Urinary bladder (tissue), 4 donors: ENCODE data around the gene ZNF189. TPM values are rescaled to one million over a fixed set of nuclear protein-coding genes. Genes with fewer than 3 reads are reported as not detected.
"Not testable (repeated sequence)": the region's sequence is repeated elsewhere in the genome, so short reads cannot be mapped to it uniquely, and the experiment has no call there.

Experiments used
- DNase-seq: peaks from one replicate; pipeline ENCODE4 v3.0.0-alpha.2; 2015; ENCODE audit errors: extremely low spot score
- H3K27ac ChIP-seq: one replicate; pipeline ENCODE4 v1.5.1; 2013; ENCODE audit warnings: low read depth, mild to moderate bottlenecking, moderate library complexity
- H3K36me3 ChIP-seq: one replicate; pipeline ENCODE4 v1.6.1; 2013; ENCODE audit warnings: mild to moderate bottlenecking, moderate library complexity; ENCODE audit not compliant: insufficient read depth
- H3K4me1 ChIP-seq: one replicate; pipeline ENCODE4 v1.6.1; 2013; ENCODE audit warnings: mild to moderate bottlenecking, moderate library complexity; ENCODE audit not compliant: insufficient read depth
- H3K4me3 ChIP-seq: one replicate; pipeline ENCODE4 v1.5.1; 2013; ENCODE audit warnings: low read depth, low read length
- WGBS: extraction: QIAGEN DNeasy Blood & Tissue Kit; methylation state at CpG from one replicate; pipeline ENCODE4 v1.1.7; 2013; 5-methylcytosine and 5-hydroxymethylcytosine counted together
- polyA plus RNA-seq: library from polyadenylated mRNA; stranded (reverse); fragments of 200-250 nt; gene quantifications from one replicate; pipeline ENCODE4 v1.2.3, GENCODE V29; 2013
- total RNA-seq: library from RNA; depleted of rRNA; stranded (reverse); fragments of >200 nt; gene quantifications from one replicate; pipeline ENCODE4 v1.2.3, GENCODE V29; 2014
- donor health status: healthy with polysubstance abuse.
- donor health status: healthy.

ZNF189 gene
- total and polyA plus RNA-seq, 2 donors = 9.6 to 48.3 TPM

DNA sequence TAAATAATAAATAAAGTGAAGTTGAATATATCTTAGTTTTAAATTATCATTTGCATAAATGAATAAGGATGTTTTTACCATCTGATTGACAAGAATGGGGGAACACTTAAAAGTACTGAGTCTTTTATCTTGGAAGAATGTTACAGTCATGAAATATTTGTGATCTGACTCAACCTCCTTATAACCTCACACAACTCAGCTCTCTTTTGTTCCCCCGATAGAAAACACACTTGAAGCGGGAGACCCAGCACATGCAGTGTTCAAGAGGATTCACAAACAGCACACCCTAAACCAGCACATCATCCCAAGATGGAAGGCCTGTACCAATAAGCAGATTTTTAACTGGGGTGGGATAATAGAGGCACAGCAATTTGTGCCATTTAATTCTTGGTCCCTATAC, 29.4 kb upstream of the ZNF189 start:
- no peak overlapping the region for H3K4me3 ChIP-seq
- H3K4me1 ChIP-seq = no peaks in the 10 kb centered on the region
- DNase-seq = no peak
- WGBS = 74% methylated on average over 2 of the region's 2 CpGs
- H3K27ac ChIP-seq = no peak overlapping the region
- H3K36me3 ChIP-seq = no peaks in the 10 kb centered on the region

DNA sequence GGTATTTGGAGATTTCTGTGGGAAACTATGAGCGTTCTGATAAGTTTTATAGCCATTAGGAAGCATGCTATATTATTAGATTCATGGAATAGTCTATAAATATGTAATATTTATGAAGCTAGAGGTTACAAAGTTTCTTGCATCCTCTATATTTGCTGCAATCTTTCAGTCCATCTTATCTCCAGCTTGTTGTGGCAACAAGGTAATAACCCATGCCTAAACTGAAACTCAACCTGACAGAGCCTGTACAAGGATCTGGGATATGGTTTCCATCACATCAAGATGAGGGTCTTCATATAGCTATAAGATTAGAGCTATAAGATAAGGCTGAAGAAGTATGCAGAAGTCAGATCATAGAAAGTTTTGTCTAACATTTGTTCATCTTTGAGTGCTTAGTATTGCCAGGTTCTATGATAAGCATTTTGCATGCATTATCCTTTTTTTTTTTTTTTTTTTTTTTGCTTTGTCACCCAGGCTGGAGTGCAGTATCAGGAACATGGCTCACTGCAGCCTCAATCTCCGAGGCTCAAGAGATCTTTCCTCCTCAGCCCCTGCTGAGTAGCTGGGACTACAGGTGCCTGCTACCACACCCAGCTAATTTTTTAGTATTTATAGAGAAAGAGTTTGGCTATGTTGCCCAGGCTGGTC, 28.6 kb upstream of the ZNF189 start:
- H3K4me3 ChIP-seq = no peak overlapping the region
- no peaks in the 10 kb centered on the region for H3K4me1 ChIP-seq
- 55% methylated on average over 2 of the region's 2 CpGs for WGBS
- DNase-seq = no peak
- no peak overlapping the region for H3K27ac ChIP-seq
- H3K36me3 ChIP-seq = no peaks in the 10 kb centered on the region

- H3K4me3 ChIP-seq = no peak overlapping the region
- 96% methylated on average over 3 of the region's 3 CpGs for WGBS
- no peaks in the 10 kb centered on the region for H3K4me1 ChIP-seq
- no peaks in the 10 kb centered on the region for H3K36me3 ChIP-seq
- H3K27ac ChIP-seq = no peak overlapping the region
- DNase-seq = no peak
Observed at GRCh38 chr9:101371813-101372212, 26.8 kb upstream of the ZNF189 start.

GRCh38 chr9:101372327-101373118, 26.1 kb upstream of the ZNF189 start:
- Histone ChIP-seq H3K4me3 (no peak overlapping the region), H3K4me1 (no peaks in the 10 kb centered on the region), H3K36me3 (no peaks in the 10 kb centered on the region), H3K27ac (no peak overlapping the region)
- 62% methylated on average over 2 of the region's 2 CpGs for WGBS
- no peak for DNase-seq

DNA sequence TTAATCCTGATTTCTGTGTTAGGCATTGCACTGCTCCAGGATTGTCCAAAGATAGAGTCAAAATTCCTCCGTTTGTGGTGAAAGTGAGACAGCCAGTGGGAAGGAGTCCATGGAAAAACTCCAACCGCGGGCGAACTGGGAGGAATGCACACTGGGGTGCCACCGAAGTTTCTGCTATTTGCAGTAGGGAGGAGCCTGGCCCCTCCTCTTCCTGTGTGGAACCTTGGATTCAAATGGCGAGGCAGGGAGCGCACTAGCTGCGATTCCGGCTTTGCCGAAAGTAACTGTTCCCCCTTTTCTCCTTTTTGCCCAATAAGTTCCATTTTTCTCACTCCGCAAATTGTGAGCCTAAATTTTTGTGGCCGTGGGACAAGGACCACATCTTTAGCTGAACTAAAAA, 23.1 kb upstream of the ZNF189 start:
- H3K36me3 ChIP-seq = no peaks in the 10 kb centered on the region
- H3K4me3 ChIP-seq = no peak overlapping the region
- WGBS = 93% methylated on average over 12 of the region's 12 CpGs
- no peaks in the 10 kb centered on the region for H3K4me1 ChIP-seq
- no peak for DNase-seq
- H3K27ac ChIP-seq = no peak overlapping the region

GRCh38 chr9:101376111-101376848, 22.4 kb upstream of the ZNF189 start:
- no peak overlapping the region for H3K4me3 ChIP-seq
- WGBS = 72% methylated on average over 6 of the region's 6 CpGs
- H3K36me3 ChIP-seq = no peaks in the 10 kb centered on the region
- no peaks in the 10 kb centered on the region for H3K4me1 ChIP-seq
- no peak overlapping the region for H3K27ac ChIP-seq
- DNase-seq = no peak

- Histone ChIP-seq H3K4me3 (no peak overlapping the region), H3K36me3 (no peaks in the 10 kb centered on the region), H3K27ac (no peak overlapping the region), H3K4me1 (no peaks in the 10 kb centered on the region)
- no peak for DNase-seq
Observed at GRCh38 chr9:101380295-101380694, 18.4 kb upstream of the ZNF189 start.

DNA sequence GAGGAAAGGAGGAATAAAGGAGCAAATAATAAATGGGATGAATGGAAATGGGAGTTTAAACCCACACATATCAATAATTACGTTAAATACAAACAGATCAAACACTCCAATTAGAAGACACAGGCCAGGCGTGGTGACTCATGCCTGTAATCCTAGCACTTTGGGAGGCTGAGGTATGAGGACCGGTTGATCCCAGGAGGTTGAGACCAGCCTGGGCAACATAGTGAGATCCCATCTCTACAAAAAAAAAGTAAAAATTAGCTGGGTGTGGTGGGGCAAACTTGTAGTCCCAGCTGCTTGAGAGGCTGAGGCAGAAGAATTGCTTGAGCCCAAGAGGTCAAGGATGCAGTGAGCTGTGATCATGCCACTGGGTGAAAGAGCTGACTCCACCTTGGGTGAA, 17.5 kb upstream of the ZNF189 start:
- 90% methylated on average over 3 of the region's 3 CpGs for WGBS
- H3K27ac ChIP-seq = no peak overlapping the region
- no peak overlapping the region for H3K4me3 ChIP-seq
- H3K36me3 ChIP-seq = no peaks in the 10 kb centered on the region
- no peak for DNase-seq
- H3K4me1 ChIP-seq = no peaks in the 10 kb centered on the region

GRCh38 chr9:101381833-101382342, 16.8 kb upstream of the ZNF189 start:
- 93% methylated on average over 2 of the region's 2 CpGs for WGBS
- Histone ChIP-seq H3K36me3 (no peaks in the 10 kb centered on the region), H3K4me3 (no peak overlapping the region), H3K4me1 (no peaks in the 10 kb centered on the region), H3K27ac (no peak overlapping the region)
- DNase-seq = no peak

DNA sequence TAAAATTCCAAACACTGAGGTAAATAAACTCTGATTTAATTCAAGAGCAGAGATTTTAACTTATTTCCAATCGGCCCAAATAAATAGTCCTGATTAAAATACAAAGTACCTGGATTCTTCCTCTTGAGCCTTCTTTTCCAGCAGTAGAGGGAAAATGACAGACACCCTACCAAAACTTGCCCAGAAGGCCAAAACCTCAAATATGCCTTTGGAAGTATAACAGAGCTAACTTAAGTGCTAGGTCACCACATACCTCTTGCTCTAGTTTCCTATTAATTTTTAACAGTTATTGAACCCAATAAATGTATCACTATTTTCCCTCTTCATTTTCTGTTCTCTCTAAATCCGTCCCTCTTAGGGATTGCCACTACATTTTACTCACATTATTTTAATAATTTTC, 15.3 kb upstream of the ZNF189 start:
- no peak overlapping the region for H3K27ac ChIP-seq
- no peaks in the 10 kb centered on the region for H3K4me1 ChIP-seq
- 88% methylated on average over 2 of the region's 2 CpGs for WGBS
- H3K36me3 ChIP-seq = no peaks in the 10 kb centered on the region
- H3K4me3 ChIP-seq = no peak overlapping the region
- DNase-seq = no peak

DNA sequence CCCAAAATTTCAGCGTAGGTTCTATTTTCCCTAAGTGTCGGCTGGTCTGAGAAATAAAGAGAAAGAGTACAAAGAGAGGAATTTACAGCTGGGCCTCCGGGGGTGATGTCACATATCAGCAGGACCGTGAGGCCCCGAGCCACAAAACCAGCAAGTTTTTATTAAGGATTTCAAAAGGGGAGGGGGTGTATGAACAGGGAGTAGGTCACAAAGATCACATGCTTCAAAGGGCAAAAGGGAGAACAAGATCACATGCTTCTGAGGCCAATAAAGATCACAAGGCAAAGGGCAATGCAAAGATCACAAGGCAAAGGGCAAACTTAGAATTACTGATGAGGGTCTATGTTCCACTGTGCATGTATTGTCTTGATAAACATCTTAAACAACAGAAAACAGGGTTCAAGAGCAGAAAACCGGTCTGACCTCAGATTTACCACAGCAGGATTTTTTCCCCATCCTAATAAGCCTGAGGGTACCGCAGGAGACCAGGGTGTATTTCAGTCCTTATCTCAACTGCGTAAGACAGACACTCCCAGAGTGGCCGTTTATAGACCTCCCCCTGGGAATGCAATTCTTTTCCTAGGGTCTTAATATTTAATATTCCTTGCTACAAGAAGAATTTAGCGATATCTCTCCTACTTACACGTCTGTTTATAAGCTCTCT, 13.6 kb upstream of the ZNF189 start, which contains the start of gene BAAT:
TSS of gene BAAT (minus strand) at position 134 of the 664 bp plus-strand sequence. CDS start 13,602 bp downstream, outside the sequence.
- 88% methylated on average over 11 of the region's 11 CpGs for WGBS
- DNase-seq, H3K4me3 ChIP-seq: not testable (repeated sequence)

DNA sequence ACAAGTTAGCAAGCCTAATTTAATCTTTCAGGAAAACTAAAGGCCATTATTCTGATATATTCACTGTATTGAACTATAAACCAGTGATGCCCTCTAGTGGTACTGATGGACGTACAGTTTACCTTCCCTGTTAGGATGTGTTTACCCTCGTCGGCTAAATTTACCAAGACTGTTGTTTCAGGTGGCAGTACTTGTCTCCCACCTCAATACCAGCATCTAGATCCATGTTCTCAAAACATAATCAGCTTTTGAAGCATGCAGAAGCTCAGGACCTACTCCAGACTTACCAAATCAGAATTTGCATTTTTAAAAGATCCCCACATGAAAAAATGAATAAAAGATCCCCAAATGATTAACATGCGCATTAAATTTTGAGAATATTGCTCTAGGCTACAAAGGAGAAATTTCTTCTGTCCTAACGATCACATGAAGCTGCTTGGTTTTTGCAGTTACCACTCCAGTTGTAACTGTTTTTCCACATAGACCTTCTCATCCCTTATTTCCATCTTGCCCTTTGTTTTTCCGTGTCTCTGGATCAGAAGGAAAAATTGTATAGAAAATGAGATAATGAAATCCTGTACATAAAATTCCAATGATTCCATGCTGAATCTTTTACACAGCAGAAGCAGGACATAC, 10.7 kb upstream of the ZNF189 start:
- Histone ChIP-seq H3K36me3 (peaks cover 4% of the 10 kb centered on the region), H3K4me3 (no peak overlapping the region), H3K27ac (no peak overlapping the region), H3K4me1 (no peaks in the 10 kb centered on the region)
- WGBS = 59% methylated on average over 6 of the region's 6 CpGs
- no peak for DNase-seq

More for the DNA sequence above, 13.6 kb upstream of the ZNF189 start, which contains the start of gene BAAT:
- H3K27ac ChIP-seq, H3K4me1 ChIP-seq, H3K36me3 ChIP-seq: not testable (repeated sequence)

DNA sequence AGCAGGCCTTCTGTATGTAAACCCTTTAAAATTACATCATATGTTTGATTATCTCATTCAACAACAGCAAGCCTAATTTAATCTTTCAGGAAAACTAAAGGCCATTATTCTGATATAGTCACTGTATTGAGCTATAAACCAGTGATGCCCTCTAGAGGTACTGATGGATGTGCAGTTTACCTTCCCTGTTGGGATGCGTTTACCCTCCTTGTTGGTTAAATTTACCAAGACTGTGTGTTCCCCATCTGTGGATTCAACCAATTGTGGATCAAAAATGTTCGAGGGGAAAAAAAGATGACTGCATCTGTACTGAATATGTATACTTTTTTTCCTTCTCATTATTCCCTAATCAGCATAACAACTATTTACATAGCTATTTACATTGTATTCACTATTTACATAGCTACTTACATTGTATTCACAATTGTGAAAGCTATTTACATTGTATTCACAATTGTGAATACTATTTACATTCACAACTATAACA, 10.1 kb upstream of the ZNF189 start:
- no peak for DNase-seq
- Histone ChIP-seq H3K4me1 (no peaks in the 10 kb centered on the region), H3K36me3 (peaks cover 4% of the 10 kb centered on the region), H3K27ac (no peak overlapping the region), H3K4me3 (no peak overlapping the region)
- 87% methylated on average over 2 of the region's 2 CpGs for WGBS
